ENCODE data around the gene CTDP1. TPM values are rescaled to one million over a fixed set of nuclear protein-coding genes. Genes with fewer than 3 reads are reported as not detected.

Gene CTDP1
- polyA plus RNA-seq, 1 donor = 10.7 TPM

DNA sequence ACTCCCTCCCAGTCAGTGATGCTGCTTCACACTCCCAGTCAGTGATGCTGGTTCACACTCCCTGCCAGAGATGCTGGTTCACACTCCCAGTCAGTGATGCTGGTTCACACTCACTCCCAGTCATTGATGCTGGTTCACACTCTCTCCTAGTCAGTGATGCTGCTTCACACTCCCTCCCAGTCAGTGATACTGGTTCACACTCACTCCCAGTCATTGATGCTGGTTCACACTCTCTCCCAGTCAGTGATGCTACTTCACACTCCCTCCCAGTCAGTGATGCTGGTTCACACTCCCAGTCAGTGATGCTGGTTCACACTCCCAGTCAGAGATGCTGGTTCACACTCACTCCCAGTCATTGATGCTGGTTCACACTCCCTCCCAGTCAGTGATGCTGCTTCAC lies 83.8 kb downstream of the CTDP1 start:
- DNase-seq = no peak

DNA sequence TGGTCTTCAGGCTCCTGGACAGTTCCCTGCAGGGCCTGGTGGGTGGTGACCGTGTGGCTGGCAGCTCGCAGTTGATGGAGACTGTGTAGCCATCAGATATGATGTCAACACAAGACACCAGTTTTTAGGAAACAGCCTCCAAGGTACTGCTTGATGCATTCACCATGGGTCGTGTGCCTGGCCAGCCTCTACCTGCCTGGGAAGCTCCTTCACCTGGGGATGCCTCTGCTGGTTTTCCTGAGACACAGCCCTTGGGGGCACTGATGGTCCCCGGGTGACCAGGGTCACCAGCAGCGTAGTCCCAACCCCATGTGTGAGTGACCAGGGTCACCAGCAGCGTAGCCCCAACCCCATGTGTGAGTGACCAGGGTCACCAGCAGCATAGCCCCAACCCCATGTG lies 84.5 kb downstream of the CTDP1 start:
- no peak for DNase-seq

- no peak for DNase-seq
These were observed 86.1 kb downstream of the CTDP1 start for GRCh38 chr18:79765491-79766245.

DNA sequence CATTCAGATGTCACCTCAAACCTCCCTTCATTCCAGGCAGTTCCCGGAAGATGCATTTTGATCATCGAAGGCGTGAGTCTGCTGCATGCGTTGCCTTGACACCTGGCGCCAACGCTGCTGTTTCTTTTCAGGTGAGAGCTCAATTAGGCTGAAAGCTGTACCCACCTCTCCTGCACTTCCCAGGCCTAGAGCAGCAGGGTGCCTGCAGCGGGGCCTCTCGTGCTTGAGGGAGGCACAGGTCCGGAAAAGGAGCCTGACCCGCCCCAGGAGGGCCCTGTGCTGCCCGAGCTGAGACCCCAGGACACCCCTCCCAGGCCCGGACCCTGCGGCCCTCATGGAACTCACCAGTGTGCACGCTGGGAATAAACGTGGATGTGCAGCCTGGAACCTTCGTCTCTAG lies 86.7 kb downstream of the CTDP1 start:
- DNase-seq = no peak

- DNase-seq = no peak
These were observed 89.1 kb downstream of the CTDP1 start for GRCh38 chr18:79768745-79769144.

DNA sequence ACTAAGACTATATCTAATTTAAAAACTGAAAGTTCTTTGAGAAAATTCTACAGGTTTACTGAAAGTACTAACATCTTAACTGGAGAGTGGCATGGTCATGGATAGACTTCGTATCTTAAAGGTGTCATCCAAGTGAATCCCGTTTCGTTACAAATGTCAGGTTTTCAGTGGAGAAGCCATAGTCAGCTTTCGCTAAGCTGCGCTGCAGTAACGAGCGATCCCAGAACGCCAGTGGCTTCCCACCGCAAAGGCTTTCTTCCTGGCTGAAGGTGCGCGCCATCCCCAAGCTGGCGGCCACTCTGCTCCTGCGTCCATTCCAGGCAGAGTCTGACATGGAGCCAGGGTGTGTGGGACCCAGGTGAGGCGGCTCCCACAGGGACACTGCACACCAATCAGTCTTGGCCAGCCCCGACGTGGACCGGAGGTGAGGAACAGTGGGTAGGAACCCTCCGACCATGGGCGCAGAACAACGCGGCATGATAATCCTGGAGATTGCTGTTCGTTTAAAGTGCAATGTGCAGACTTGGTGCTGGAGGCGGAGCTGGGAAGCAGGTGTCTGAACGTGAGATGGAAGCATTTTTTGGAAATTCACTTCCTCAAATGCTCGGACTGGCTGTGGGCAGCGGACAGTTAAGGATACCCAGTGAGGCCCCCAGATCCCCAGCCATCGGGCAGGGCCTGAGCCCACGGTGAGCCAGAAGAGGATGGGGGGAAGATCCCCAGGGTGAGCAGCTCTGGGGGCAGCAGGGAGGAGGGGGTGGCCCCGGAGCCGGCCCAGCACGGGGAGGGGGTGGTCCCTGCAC lies 90.3 kb downstream of the CTDP1 start:
- DNase-seq = no peak

DNA sequence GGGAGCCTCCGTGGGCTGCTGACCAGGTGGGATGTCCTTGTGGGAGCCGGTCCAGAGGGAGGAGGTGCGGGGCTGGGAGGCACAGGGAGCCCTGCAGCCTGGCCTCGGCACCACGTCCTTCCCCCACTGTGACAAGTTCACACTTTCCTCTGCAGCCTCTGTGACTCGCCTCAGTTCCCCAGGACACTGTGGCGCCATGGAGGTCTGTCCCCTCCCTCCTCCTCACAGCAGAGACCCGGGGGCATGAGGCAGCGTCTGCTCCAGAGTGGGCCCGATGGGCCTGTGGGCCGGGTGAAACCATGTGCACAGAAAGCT lies 90.9 kb downstream of the CTDP1 start:
- no peak for DNase-seq

- no peak for DNase-seq
These were observed 91.2 kb downstream of the CTDP1 start for GRCh38 chr18:79770826-79771225.

GRCh38 chr18:79771446-79772107 lies 92.0 kb downstream of the CTDP1 start:
- DNase-seq = no peak

- DNase-seq = no peak
These were observed 92.7 kb downstream of the CTDP1 start for GRCh38 chr18:79772108-79772864.

DNA sequence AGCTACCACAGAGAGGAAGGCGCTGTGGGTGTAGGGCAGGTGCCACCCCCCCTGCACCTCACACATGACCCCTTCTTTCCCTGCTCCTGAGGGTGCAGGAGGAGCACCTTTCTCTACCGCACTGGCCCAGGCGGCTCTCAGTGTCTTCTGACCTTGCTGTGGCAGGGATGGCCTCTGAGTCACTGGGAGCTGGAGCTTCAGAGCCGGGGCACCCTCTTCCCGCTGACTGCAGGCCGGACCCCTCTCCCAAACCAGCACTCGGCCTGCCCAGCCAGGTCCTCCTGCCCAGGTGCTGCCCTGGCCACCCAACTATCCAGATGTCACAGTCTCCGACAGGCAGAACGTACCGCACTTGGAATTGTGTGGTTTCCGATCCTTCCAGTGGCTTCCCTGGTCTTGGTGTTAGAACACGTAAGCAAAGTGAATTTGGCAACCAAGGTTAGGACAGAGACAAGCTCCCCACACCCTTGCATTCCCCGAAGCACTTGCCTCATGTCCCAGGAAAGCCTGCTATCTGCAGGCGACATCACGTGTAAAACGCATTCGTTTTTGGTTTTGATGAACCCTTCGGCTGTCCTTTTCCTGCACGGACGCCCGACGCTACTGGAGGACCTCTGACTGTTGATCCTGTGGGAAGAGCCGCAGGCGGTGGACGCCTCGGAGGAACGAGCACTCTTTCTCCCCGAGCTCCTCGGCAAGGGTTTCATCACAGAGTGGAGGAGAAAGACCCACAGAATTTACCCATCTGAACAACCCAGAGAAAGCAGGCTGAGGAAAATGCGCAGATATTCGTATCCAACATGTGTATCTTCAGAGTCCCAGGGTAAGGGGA lies 93.5 kb downstream of the CTDP1 start:
- DNase-seq = no peak

DNA sequence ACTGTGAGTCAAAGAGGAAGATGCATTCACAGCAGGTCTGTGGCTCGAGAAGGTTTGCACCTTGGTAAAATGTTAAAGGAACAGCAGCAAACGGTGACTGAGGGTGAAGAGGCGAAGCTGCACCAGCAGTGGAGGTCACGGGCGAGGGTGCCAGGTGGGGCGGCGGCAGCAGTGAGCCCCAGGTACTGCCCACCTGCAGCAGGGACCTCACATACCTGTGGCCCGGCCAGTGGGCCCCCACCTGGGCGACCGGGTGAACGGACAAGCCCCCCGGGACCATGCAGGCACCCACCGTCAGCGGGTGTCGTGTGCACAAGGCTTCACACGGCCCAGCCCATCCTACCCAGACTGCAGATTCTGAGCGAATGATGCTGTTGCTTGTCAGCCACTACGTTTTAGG lies 94.5 kb downstream of the CTDP1 start:
- no peak for DNase-seq

DNA sequence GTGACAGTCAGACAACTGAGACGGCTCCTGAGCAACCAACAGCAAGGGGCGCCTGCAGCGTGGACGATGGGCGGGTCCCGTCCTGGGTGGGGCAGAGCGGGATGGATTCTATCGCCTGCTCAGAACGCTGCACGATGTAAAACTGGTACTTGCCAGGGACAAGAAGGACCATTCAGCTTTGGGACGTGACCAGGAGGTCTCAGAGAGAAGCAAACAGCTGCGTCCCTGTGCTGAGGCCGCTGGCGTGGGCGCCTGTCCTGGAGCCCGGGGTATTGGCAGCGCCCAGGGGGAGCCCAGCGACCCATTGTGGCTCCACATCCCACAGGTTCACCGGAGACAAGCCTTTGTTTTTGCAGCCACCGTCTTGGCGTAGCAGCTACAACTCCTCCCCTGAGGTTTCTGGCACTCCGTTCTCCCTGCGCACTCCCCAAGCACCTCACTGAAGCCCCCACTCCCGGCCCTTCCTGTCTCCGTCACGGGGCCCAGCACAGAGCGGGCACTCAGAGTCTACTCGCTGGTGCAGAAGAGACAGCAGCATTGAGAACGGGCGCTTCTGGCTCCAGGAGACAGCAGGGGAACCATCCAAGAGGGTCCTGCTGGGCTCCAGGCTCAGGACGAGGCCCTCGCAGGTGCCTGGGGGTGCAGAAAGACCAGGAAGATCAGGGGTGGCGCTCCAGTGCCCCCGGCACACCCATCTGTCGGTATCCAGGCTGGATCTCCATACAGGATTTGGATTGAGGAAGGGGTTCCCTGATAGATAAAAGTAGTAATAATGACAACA lies 96.0 kb downstream of the CTDP1 start:
- DNase-seq = no peak

GRCh38 chr18:79776674-79777073 lies 97.1 kb downstream of the CTDP1 start:
- no peak for DNase-seq

GRCh38 chr18:79778291-79778791 lies 98.7 kb downstream of the CTDP1 start:
- no peak for DNase-seq

DNA sequence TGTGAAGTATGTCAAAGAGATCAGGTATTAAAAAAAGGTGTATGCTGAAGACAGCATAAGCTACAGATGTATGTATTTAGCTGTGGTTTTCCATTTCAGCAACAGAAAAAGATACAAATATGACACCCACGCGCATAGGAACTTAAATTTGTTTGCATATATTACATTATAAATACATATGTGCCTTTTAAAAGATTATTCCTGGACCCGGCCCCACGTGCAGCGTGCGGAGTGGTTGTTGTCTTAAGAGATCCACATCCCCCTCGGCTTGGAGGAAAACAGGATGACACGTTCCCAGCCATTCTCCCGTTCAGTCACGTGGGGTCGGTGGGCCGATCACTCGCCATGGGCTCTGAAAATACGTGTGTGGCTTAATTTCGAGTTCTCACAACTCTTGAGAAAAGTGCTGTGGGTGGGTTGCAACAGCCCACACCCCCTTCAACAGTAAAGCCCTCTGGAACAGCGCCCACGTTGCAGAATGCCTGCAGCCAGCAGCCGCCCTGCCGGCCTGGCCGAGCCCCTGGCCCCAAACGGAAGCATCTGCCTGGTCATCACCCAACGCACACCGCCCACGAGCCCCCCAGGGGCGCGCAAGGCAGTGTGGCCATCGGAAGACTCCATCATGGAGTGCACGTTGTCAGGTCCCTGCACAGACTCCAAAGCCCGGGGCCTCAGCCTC lies 99.6 kb downstream of the CTDP1 start:
- no peak for DNase-seq

- DNase-seq = no peak
These were observed 100.1 kb downstream of the CTDP1 start for GRCh38 chr18:79779700-79780190.

DNA sequence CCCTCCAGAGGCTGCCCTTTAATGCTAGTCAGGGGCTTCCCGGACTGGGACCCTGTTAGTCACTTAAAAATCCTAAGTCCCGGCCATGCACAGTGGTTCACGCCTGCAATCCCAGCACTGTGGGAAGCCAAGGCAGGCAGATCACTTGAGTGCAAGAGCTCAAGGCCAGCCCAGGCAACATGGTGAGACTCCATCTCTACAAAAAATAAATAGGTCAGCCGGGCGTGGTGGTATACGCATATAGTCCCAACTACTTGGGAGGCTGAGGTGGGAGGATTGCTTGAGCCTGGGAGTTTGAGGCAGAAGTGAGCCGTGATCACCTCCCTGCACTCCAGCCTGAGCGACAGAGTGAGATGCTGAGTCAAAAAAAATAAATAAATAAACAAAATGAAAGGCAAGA lies 100.9 kb downstream of the CTDP1 start:
- DNase-seq = no peak

DNA sequence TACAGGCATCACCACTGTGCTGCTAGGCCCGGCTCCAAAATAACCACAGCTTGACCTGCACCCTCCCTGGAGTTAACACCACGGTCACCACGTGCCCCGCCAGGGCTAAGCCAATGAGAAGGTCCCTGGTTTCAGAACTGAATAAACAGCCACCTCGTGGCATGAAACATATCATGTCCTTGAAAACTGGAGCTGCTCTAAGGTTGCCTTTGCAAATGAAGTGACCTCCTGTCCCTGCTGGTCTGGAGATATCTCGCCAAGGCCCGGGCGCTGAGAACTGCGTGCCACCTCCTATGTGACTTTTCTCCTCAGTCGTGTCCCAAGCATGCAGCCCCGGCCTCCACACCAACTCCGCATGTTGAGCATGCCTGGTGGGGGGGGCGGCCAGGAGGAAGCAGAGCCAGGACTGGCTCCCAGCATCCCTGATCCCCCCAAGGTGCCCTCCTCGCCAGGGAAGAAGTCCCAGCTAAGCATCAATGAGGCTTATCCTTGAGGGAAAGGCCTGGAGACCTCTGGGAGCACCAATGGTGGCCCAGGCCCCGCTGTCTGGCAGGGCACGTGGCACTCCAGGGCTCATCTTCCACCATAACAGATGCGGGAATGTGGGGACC lies 101.8 kb downstream of the CTDP1 start:
- DNase-seq = no peak

All from left kidney (tissue), 2 donors.